Measurements from ENCODE around the gene THUMPD3.
A peak's percentile ranks its signal among the peaks of the same experiment; 100 is the strongest.

The THUMPD3 gene

DNA sequence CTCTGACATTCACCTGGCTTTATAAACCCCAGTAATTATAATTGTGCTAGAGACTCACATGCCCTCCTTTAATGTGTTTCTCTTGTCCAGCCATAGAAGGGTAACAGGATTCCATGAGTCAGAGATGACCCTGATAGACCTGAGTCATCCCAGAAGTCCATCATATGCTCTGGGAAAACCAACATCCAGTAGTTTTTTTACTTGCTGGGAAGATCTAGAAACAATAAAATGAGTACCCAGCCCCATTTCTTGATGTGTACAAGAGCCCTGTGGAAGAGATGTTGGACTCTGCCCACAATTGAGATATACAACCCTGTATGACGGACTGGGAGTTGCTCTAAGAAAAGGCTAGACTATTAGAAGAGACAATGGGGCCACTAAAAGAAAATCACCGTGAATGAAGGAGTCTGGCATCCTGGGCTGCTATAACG, 22.4 kb upstream of the THUMPD3 start:
- H3K27me3 ChIP-seq (replicated peaks; ENCODE audit: control insufficient read depth, insufficient read depth, low read length) = no peaks in the 10 kb centered on the region
- DNase-seq (ENCODE audit: low read depth) = peak; percentile 41
- no peak overlapping the region for H3K9ac ChIP-seq (ENCODE audit: low read length)
- no peaks in the 10 kb centered on the region for H3K36me3 ChIP-seq (ENCODE audit: control insufficient read depth, insufficient read depth, low read length, severe bottlenecking)
- H3K4me1 ChIP-seq (ENCODE audit: control insufficient read depth, insufficient read depth, low read length) = peaks cover 13% of the 10 kb centered on the region
- H3K9me3 ChIP-seq (ENCODE audit: control insufficient read depth, low read length) = no peaks in the 10 kb centered on the region
- H3K4me3 ChIP-seq (ENCODE audit: low read length) = no peak overlapping the region

DNA sequence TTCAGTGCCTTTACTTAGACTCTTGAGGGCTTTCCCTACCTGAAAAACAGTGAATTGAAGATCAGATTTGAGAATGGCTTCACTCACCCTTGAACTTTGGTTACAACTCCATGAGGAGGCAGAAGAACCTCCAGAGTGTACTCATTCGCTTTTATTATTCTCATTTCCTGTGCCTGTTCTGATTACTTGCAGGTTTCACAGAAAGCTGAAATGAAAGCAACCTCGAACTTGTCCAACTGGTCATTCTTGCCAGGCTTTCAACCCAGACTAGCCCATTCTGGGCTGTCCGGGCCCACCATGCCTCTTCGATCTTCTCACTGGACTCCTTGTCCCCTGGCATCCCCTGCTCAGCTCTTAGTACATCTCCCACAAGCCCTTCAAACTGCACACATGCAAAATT, 20.2 kb upstream of the THUMPD3 start:
- DNase-seq (ENCODE audit: low read depth) = no peak
- H3K9ac ChIP-seq (ENCODE audit: low read length) = no peak overlapping the region
- peaks cover 28% of the 10 kb centered on the region for H3K4me1 ChIP-seq (ENCODE audit: control insufficient read depth, insufficient read depth, low read length)
- H3K4me3 ChIP-seq (ENCODE audit: low read length) = no peak overlapping the region
- no peaks in the 10 kb centered on the region for H3K36me3 ChIP-seq (ENCODE audit: control insufficient read depth, insufficient read depth, low read length, severe bottlenecking)
- H3K9me3 ChIP-seq (ENCODE audit: control insufficient read depth, low read length) = no peaks in the 10 kb centered on the region
- no peaks in the 10 kb centered on the region for H3K27me3 ChIP-seq (replicated peaks; ENCODE audit: control insufficient read depth, insufficient read depth, low read length)

DNA sequence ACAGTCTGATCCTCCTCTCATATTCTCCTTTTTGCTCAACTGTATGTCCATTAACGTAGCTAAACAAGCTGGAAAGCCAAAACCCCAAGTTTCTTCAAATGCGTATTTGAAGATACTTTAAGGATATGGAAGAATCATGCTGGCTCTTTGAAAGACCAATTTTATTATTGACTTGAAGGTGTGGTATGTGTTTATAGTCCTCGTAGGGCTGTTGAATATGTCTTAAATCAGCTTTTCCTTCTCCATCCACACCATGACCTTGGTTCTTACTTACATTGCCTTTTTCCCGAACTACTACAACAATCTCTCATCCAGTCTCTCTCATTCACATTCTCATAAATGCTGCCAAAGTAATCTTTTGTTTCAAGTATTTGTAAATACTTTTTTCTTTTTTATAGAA, 19.7 kb upstream of the THUMPD3 start:
- no peaks in the 10 kb centered on the region for H3K36me3 ChIP-seq (ENCODE audit: control insufficient read depth, insufficient read depth, low read length, severe bottlenecking)
- H3K27me3 ChIP-seq (replicated peaks; ENCODE audit: control insufficient read depth, insufficient read depth, low read length) = no peaks in the 10 kb centered on the region
- H3K9me3 ChIP-seq (ENCODE audit: control insufficient read depth, low read length) = no peaks in the 10 kb centered on the region
- H3K9ac ChIP-seq (ENCODE audit: low read length) = no peak overlapping the region
- H3K4me3 ChIP-seq (ENCODE audit: low read length) = no peak overlapping the region
- DNase-seq (ENCODE audit: low read depth) = no peak
- H3K4me1 ChIP-seq (ENCODE audit: control insufficient read depth, insufficient read depth, low read length) = peaks cover 32% of the 10 kb centered on the region

DNA sequence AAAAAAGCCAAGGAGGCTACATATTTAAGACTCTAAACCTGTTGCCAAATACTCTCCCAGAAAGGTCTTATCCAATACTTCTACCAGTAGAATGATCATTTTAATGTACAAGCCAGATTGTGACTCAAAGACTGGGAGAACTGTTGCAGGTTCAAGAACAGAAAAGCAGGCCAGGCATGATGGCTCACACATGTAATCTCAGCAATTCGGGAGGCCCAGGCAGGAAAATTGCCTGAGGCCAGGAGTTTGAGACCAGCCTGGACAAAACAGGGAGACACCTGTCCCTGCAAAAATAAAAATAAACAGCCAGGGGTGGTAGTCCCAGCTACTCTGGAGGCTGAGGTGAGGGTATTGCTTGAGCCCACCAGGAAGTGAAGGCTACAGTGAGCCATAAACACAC, 17.8 kb upstream of the THUMPD3 start:
- H3K27me3 ChIP-seq (replicated peaks; ENCODE audit: control insufficient read depth, insufficient read depth, low read length) = no peaks in the 10 kb centered on the region
- no peak overlapping the region for H3K9ac ChIP-seq (ENCODE audit: low read length)
- H3K4me1 ChIP-seq (ENCODE audit: control insufficient read depth, insufficient read depth, low read length) = peaks cover 47% of the 10 kb centered on the region
- no peak overlapping the region for H3K4me3 ChIP-seq (ENCODE audit: low read length)
- H3K9me3 ChIP-seq (ENCODE audit: control insufficient read depth, low read length) = no peaks in the 10 kb centered on the region
- DNase-seq (ENCODE audit: low read depth) = no peak
- H3K36me3 ChIP-seq (ENCODE audit: control insufficient read depth, insufficient read depth, low read length, severe bottlenecking) = no peaks in the 10 kb centered on the region

DNA sequence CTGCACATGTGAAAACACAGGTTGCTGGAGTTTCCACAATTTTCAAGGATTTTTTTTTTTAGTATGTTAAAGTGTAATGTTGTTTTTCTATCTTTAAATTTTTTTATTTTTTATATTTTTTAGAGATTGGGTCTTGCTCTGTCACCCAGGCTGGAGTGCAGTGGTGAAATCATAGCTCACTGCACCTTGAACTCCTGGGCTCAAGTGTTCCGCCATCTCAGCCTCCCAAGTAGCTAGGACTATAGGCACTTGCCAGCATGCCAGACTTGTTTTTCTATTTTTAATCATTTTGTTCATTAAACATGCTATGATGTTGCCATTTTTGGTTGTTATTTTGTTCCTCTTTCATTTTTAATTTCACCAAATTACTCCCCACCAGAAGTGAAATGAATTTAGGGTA, 16.7 kb upstream of the THUMPD3 start:
- no peaks in the 10 kb centered on the region for H3K36me3 ChIP-seq (ENCODE audit: control insufficient read depth, insufficient read depth, low read length, severe bottlenecking)
- no peak for DNase-seq (ENCODE audit: low read depth)
- no peak overlapping the region for H3K4me3 ChIP-seq (ENCODE audit: low read length)
- H3K4me1 ChIP-seq (ENCODE audit: control insufficient read depth, insufficient read depth, low read length) = peaks cover 47% of the 10 kb centered on the region
- H3K27me3 ChIP-seq (replicated peaks; ENCODE audit: control insufficient read depth, insufficient read depth, low read length) = no peaks in the 10 kb centered on the region
- no peaks in the 10 kb centered on the region for H3K9me3 ChIP-seq (ENCODE audit: control insufficient read depth, low read length)
- no peak overlapping the region for H3K9ac ChIP-seq (ENCODE audit: low read length)

DNA sequence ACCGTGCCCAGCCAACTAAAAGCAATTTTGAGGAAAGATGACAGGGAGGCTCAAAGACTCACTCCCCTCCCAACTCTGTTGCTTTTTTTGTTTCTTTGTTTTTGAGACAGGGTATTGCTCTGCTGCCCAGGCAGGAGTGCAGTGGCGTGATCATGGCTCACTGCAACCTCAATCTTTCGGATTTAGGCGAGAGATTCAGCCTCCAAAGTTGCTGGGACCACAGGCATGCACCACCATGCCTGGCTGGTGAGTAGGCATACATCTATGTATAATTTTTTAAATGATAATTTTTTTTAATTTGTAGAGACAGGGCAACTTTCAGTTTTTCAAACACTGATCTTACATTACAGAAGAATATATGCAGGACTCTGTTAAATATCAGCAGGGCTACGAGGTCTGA, 15.8 kb upstream of the THUMPD3 start:
- Histone ChIP-seq H3K9me3 (ENCODE audit: control insufficient read depth, low read length) (no peaks in the 10 kb centered on the region), H3K9ac (ENCODE audit: low read length) (no peak overlapping the region), H3K4me3 (ENCODE audit: low read length) (peak overlapping the region; percentile 13), H3K4me1 (ENCODE audit: control insufficient read depth, insufficient read depth, low read length) (peaks cover 47% of the 10 kb centered on the region), H3K27me3 (replicated peaks; ENCODE audit: control insufficient read depth, insufficient read depth, low read length) (no peaks in the 10 kb centered on the region), H3K36me3 (ENCODE audit: control insufficient read depth, insufficient read depth, low read length, severe bottlenecking) (no peaks in the 10 kb centered on the region)
- peak; percentile 41 for DNase-seq (ENCODE audit: low read depth)

DNA sequence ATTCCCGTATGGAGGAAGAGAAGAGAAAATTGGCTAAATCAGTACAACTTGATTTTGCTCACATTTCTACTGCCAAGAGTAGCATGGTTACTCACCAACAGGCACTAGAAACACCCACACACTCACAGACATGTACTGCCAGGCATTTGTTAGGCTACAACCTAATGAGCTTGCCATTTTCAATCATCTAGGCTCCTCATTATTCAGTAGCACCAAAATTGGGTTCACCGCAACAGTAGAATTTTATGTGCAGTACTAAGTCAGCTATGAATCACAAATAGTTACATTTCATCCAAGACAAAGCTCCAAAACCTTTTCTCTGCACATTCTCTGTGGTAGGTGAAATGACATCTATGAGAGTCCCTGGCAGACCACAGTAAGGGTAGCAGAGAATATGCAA, 15.0 kb upstream of the THUMPD3 start:
- Histone ChIP-seq H3K27me3 (replicated peaks; ENCODE audit: control insufficient read depth, insufficient read depth, low read length) (no peaks in the 10 kb centered on the region), H3K9ac (ENCODE audit: low read length) (no peak overlapping the region), H3K4me1 (ENCODE audit: control insufficient read depth, insufficient read depth, low read length) (peaks cover 48% of the 10 kb centered on the region), H3K36me3 (ENCODE audit: control insufficient read depth, insufficient read depth, low read length, severe bottlenecking) (no peaks in the 10 kb centered on the region), H3K4me3 (ENCODE audit: low read length) (no peak overlapping the region), H3K9me3 (ENCODE audit: control insufficient read depth, low read length) (no peaks in the 10 kb centered on the region)
- peak; percentile 50 for DNase-seq (ENCODE audit: low read depth)

DNA sequence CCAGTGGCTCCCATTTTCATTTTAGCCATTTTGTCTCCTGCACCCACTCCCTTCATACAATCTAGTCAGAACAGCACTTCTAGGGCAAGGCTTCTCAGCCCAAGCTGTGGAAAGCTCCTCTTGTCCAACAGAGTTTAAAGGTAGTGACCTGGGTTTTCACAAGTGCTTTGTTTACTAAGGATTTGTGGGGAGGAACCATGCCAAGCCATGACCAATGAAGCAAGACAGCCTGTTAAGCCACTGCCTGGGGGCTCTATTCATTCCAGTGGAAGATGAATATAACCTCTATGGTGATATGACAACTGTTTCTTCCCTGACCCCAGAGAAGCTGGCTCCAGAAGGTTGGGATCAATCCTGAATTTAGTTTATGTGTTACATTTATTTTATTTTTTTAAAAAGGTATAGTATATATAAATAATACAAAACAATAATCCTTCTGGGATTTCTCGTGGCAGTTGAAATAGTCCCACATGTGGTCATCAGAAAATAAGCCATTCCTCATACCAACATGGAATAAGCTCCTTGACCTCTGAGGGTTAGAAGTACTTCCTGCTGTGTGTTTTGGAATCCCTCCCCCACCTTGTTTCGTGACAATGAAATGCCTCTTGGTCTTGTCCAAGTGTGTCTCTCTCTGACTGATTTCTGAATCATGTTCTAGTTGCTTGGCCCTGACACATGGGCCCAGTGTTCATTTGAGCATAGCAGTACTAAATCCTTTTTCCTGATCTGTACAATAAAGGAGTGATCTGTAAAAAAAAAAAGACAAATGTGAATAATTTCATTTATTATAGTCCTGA, 13.3 kb upstream of the THUMPD3 start:
- Histone ChIP-seq H3K4me3 (ENCODE audit: low read length) (peak overlapping the region; percentile 4), H3K9ac (ENCODE audit: low read length) (peak overlapping the region; percentile 50)
- DNase-seq (ENCODE audit: low read depth) = peak; percentile 84

DNA sequence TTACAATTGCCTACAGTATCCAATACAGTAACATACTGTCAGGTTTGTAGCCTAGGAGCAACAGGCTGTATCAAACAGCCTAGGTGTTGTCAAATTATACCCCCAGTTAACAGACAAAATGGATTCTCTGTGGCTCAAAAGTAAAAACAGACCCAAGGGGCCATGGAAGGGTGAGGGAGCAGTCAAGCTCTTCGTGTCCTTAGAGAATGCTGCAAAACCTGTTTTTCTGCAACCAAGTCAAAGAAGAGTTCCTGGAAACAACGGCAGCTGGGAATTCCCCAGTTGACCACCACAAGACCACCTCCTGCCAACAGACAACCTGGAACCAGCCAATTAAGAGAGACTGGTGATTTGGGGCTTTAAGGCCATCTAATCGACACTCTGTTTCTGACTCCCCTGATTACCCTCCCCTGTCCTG, 11.1 kb upstream of the THUMPD3 start:
- H3K27me3 ChIP-seq (replicated peaks; ENCODE audit: control insufficient read depth, insufficient read depth, low read length) = no peaks in the 10 kb centered on the region
- no peak overlapping the region for H3K9ac ChIP-seq (ENCODE audit: low read length)
- peaks cover 47% of the 10 kb centered on the region for H3K4me1 ChIP-seq (ENCODE audit: control insufficient read depth, insufficient read depth, low read length)
- H3K9me3 ChIP-seq (ENCODE audit: control insufficient read depth, low read length) = no peaks in the 10 kb centered on the region
- no peak overlapping the region for H3K4me3 ChIP-seq (ENCODE audit: low read length)
- H3K36me3 ChIP-seq (ENCODE audit: control insufficient read depth, insufficient read depth, low read length, severe bottlenecking) = no peaks in the 10 kb centered on the region
- DNase-seq (ENCODE audit: low read depth) = no peak

More for the DNA sequence above, 13.3 kb upstream of the THUMPD3 start:
- Histone ChIP-seq H3K36me3 (ENCODE audit: control insufficient read depth, insufficient read depth, low read length, severe bottlenecking) (no peaks in the 10 kb centered on the region), H3K27me3 (replicated peaks; ENCODE audit: control insufficient read depth, insufficient read depth, low read length) (no peaks in the 10 kb centered on the region), H3K4me1 (ENCODE audit: control insufficient read depth, insufficient read depth, low read length) (peaks cover 55% of the 10 kb centered on the region), H3K9me3 (ENCODE audit: control insufficient read depth, low read length) (no peaks in the 10 kb centered on the region)

DNA sequence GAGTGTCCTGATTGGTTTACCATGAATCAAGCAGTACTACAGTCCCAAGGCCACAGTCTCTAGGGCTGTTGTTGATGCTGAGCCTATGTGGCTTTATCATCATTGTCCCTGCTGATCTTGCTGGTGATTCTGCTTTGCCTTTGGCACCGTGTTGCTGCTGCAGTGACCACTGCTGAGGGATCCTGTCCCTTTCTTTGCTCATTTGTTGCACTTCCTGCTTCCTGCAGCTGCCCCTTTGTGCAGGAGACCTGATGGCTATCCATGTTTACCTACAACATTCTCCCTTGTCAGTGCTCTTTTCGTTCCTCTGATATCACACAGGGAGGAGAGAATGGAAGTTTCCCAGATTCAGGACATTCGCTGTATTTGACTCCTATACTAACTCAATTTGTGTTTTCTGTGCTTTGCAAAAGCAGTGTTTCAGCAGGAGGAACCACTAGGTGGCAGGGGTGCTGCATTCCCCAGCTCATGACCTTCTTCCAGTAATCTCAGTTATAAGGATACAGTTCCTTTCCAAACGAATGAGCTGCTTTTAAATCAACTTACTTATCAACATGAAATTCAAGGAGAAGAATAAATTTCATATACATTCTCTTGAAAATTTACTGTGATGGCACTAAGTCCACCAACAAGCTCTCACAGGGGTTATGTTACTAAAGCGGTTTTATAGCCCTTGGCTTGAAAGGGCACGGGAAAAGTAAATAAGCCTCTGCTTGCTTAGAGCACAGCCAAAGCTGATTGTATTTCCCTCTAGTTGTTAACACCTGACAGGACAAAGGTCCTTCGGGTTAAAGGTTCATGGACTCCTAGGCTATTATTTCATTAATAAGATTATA, 9.7 kb upstream of the THUMPD3 start:
- H3K9ac ChIP-seq (ENCODE audit: low read length) = peak overlapping the region; percentile 3
- no peaks in the 10 kb centered on the region for H3K36me3 ChIP-seq (ENCODE audit: control insufficient read depth, insufficient read depth, low read length, severe bottlenecking)
- H3K9me3 ChIP-seq (ENCODE audit: control insufficient read depth, low read length) = no peaks in the 10 kb centered on the region
- peaks cover 35% of the 10 kb centered on the region for H3K4me1 ChIP-seq (ENCODE audit: control insufficient read depth, insufficient read depth, low read length)
- DNase-seq (ENCODE audit: low read depth) = peak; percentile 87
- H3K27me3 ChIP-seq (replicated peaks; ENCODE audit: control insufficient read depth, insufficient read depth, low read length) = no peaks in the 10 kb centered on the region
- no peak overlapping the region for H3K4me3 ChIP-seq (ENCODE audit: low read length)

DNA sequence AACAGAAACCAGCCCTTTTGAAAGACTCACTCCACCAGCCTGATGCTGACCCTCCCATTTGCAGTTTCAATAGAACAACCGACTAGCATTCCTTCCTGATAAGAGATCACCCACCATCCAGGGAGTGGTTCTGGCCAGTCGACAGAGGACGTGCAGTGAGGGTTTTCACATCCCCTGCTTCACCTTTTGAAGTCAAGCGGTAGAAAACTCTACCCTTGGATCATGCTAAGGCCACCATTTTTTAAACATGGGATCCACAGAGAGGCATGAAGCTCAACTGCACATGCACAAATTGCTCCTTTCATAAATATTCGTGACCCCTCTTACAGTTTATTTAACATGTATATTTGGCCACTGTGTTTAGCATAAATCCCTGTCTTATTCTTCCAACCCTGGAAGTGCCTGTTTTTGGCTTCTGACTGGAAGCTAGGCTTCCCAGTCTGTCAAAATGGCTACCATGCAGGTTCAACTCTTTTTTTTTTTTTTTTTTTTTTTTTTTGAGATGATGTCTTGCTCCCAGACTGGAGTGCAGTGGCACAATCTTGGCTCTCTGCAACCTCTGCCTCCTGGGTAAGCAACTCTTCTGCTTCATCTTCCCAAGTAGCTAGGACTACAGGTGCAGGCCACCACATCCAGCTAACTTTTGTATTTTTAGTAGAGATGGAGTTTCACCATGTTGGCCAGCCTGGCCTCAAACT, 1.0 kb upstream of the THUMPD3 start:
- DNase-seq (ENCODE audit: low read depth) = no peak
- Histone ChIP-seq H3K36me3 (ENCODE audit: control insufficient read depth, insufficient read depth, low read length, severe bottlenecking) (peaks cover 20% of the 10 kb centered on the region), H3K4me1 (ENCODE audit: control insufficient read depth, insufficient read depth, low read length) (peaks cover 18% of the 10 kb centered on the region), H3K4me3 (ENCODE audit: low read length) (peak overlapping the region; percentile 90), H3K27me3 (replicated peaks; ENCODE audit: control insufficient read depth, insufficient read depth, low read length) (no peaks in the 10 kb centered on the region), H3K9ac (ENCODE audit: low read length) (no peak overlapping the region), H3K9me3 (ENCODE audit: control insufficient read depth, low read length) (no peaks in the 10 kb centered on the region)
